Measurements from ENCODE around the gene RHOH. TPM values are rescaled to one million over a fixed set of nuclear protein-coding genes. Genes with fewer than 3 reads are reported as not detected.
A peak's percentile ranks its signal among the peaks of the same experiment; 100 is the strongest.

RHOH gene
- total and polyA plus RNA-seq, 9 donors: 0.10 to 0.87 (median 0.29) TPM

DNA sequence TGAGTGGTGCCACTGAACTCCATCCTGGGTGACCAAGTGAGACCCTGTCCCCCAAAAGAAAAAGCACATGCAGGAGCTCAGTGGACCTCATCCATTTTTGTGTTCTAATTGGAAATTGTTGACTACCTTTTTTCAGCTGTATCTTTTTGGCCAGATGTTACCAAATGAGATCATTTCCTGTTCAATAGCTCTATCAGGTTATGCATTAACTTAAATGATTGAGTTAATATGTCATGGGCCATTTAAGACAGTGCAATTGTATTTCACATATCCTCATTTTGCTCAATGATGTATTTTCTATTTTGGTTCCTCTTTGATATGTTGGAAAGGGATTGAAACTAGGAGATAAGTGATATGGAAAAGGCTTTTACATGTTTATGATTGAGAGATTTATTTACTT lies 26.2 kb upstream of the RHOH start:
- no peaks in the 10 kb centered on the region for H3K4me1 ChIP-seq (ENCODE audit: control insufficient read depth, insufficient read depth, low read length)
- no peak overlapping the region for H3K4me3 ChIP-seq (ENCODE audit: low read length)
- H3K27me3 ChIP-seq (ENCODE audit: control insufficient read depth, insufficient read depth, low read length): no peaks in the 10 kb centered on the region
- no peaks in the 10 kb centered on the region for H3K36me3 ChIP-seq (ENCODE audit: control insufficient read depth, insufficient read depth, low read length)
- H3K9me3 ChIP-seq (replicated peaks; ENCODE audit: control insufficient read depth, low read depth, low read length): peaks cover 9% of the 10 kb centered on the region
- DNase-seq: no peak
- no peak overlapping the region for H3K27ac ChIP-seq (ENCODE audit: low read length)

DNA sequence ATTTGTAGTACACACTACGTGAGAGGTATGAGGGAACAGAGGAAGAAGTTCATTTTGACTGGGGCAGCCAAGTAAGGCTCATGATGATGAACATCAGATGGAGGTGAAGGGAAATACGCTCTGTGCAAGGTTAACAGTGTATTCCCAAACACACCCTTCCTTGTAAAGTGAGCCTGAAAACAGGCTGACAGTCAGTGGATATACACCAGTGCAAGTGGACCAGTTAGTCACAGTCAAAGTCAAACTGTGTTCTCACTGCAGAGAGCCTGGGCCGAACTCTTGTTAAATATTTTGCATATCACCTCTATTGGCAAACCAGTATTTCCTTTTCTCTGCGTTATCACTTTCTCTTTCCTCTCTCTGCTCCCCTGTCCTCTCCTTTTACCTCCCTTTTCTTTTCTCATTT lies 23.4 kb upstream of the RHOH start:
- Histone ChIP-seq H3K4me3 (ENCODE audit: low read length) (no peak overlapping the region), H3K36me3 (ENCODE audit: control insufficient read depth, insufficient read depth, low read length) (no peaks in the 10 kb centered on the region), H3K4me1 (ENCODE audit: control insufficient read depth, insufficient read depth, low read length) (peaks cover 3% of the 10 kb centered on the region), H3K27me3 (ENCODE audit: control insufficient read depth, insufficient read depth, low read length) (no peaks in the 10 kb centered on the region), H3K9me3 (replicated peaks; ENCODE audit: control insufficient read depth, low read depth, low read length) (peaks cover 3% of the 10 kb centered on the region), H3K27ac (ENCODE audit: low read length) (no peak overlapping the region)
- DNase-seq: no peak
- 51% methylated on average over 2 of the region's 4 CpGs for WGBS (ENCODE audit: insufficient coverage)

DNA sequence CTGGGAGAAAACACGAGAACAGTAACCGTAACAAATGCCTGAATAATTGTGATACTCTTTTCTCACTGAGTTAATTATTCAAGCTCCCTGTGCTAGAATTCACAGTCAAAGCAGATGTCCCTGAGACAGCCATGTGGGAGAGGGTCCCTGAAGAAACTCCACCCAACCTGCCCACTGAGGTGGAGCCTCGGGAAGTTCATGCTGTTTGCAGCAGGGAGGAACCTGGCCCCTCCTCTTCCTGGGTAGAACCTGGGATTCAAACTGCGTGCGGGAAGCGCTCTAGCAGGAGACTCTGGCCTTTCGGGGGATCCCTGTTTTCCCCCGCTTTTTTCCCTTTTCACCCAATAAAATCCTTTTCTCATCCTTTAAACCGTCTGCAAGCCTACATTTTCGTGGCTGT lies 20.2 kb upstream of the RHOH start:
- H3K27me3 ChIP-seq (ENCODE audit: control insufficient read depth, insufficient read depth, low read length): no peaks in the 10 kb centered on the region
- DNase-seq: no peak
- H3K27ac ChIP-seq (ENCODE audit: low read length): no peak overlapping the region
- H3K4me3 ChIP-seq (ENCODE audit: low read length): no peak overlapping the region
- peaks cover 3% of the 10 kb centered on the region for H3K4me1 ChIP-seq (ENCODE audit: control insufficient read depth, insufficient read depth, low read length)
- H3K9me3 ChIP-seq (replicated peaks; ENCODE audit: control insufficient read depth, low read depth, low read length): no peaks in the 10 kb centered on the region
- 35% methylated on average over 8 of the region's 10 CpGs for WGBS (ENCODE audit: insufficient coverage)
- no peaks in the 10 kb centered on the region for H3K36me3 ChIP-seq (ENCODE audit: control insufficient read depth, insufficient read depth, low read length)

DNA sequence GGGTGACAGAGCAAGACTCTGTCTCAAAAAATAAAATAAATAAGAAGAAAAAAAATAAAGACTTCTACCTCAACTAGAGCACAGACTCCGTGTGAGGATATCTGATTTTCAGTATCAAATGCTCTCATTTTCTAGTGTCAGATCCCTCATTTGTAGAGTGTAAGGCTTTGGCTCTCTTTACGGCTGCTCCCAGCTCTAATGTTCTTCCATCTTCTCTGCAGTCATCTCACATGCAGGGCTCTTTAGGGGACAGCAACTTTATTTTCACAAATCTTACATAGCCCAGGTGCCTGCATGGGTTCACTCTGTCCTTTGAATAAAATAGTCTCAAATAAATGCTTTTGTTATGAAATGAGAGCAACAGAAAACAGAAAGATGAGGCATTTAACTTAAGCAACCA lies 19.2 kb upstream of the RHOH start:
- Histone ChIP-seq H3K4me1 (ENCODE audit: control insufficient read depth, insufficient read depth, low read length) (peaks cover 3% of the 10 kb centered on the region), H3K36me3 (ENCODE audit: control insufficient read depth, insufficient read depth, low read length) (no peaks in the 10 kb centered on the region), H3K27ac (ENCODE audit: low read length) (no peak overlapping the region), H3K9me3 (replicated peaks; ENCODE audit: control insufficient read depth, low read depth, low read length) (no peaks in the 10 kb centered on the region), H3K27me3 (ENCODE audit: control insufficient read depth, insufficient read depth, low read length) (no peaks in the 10 kb centered on the region), H3K4me3 (ENCODE audit: low read length) (no peak overlapping the region)
- WGBS (ENCODE audit: insufficient coverage): no CpG with 5 or more reads among the region's 2 CpGs
- DNase-seq: no peak

DNA sequence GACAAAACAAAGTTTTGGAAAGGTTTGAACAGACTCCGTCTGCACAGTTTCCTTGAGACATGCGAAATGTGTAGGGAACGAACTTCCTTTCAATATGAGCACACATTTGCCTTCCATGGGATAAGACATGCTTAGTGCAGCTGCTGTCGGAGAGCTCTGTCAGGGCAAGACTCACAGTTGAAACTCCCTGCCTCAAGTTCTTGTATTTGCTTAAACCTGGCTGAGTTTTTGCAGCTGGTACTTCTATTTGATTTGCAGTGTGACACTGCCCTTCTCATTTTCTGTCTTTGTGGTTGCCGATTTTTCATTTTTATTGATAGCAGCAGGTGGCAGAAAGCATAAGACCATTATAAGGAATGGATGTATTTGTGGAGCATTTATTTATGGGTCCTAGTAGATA lies 18.2 kb upstream of the RHOH start:
- WGBS (ENCODE audit: insufficient coverage): 52% methylated on average over 4 of the region's 5 CpGs
- peaks cover 3% of the 10 kb centered on the region for H3K4me1 ChIP-seq (ENCODE audit: control insufficient read depth, insufficient read depth, low read length)
- no peaks in the 10 kb centered on the region for H3K27me3 ChIP-seq (ENCODE audit: control insufficient read depth, insufficient read depth, low read length)
- H3K36me3 ChIP-seq (ENCODE audit: control insufficient read depth, insufficient read depth, low read length): no peaks in the 10 kb centered on the region
- DNase-seq: peak; percentile 48
- H3K4me3 ChIP-seq (ENCODE audit: low read length): no peak overlapping the region
- no peak overlapping the region for H3K27ac ChIP-seq (ENCODE audit: low read length)
- H3K9me3 ChIP-seq (replicated peaks; ENCODE audit: control insufficient read depth, low read depth, low read length): no peaks in the 10 kb centered on the region

DNA sequence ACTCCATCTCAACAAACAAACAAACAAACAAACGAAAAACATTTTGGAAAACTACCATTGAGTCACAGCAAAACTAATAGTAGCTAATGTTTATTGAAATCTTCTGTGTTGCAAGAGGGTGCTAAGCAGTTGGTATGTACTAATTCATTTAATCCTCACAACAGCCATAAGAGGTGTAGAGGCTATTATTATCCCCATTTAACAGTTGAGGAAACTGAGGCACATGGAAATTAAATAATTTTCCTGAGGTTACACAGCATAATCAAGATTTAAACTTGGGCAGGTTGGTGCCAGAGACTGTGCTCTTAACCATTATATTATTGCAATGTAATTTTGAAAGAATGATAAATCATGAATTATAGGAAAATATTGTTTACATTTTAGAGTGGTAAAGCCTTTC lies 17.5 kb upstream of the RHOH start:
- no CpG with 5 or more reads among the region's 1 CpG for WGBS (ENCODE audit: insufficient coverage)
- Histone ChIP-seq H3K4me3 (ENCODE audit: low read length) (no peak overlapping the region), H3K4me1 (ENCODE audit: control insufficient read depth, insufficient read depth, low read length) (peaks cover 3% of the 10 kb centered on the region), H3K9me3 (replicated peaks; ENCODE audit: control insufficient read depth, low read depth, low read length) (no peaks in the 10 kb centered on the region), H3K27ac (ENCODE audit: low read length) (no peak overlapping the region), H3K27me3 (ENCODE audit: control insufficient read depth, insufficient read depth, low read length) (no peaks in the 10 kb centered on the region), H3K36me3 (ENCODE audit: control insufficient read depth, insufficient read depth, low read length) (no peaks in the 10 kb centered on the region)
- DNase-seq: no peak

DNA sequence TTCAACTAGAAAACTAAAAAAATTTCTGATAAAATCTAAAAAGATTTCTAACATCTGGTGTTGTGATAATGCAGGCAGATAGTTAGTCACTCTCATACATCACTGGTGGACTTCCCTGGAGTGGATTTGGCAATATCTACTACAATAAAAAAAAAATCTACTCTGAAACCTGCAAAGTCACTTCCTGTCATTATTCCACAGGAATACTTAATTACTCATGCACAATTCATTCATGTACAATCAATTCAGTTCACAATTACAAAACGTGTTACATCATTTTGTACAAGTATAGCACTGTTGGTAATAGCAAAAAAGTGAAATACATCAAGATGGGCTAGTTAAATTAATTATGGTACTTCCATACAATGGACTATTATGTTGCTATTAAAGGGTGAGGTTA lies 16.5 kb upstream of the RHOH start:
- no peaks in the 10 kb centered on the region for H3K27me3 ChIP-seq (ENCODE audit: control insufficient read depth, insufficient read depth, low read length)
- H3K36me3 ChIP-seq (ENCODE audit: control insufficient read depth, insufficient read depth, low read length): no peaks in the 10 kb centered on the region
- no peak overlapping the region for H3K4me3 ChIP-seq (ENCODE audit: low read length)
- WGBS (ENCODE audit: insufficient coverage): no CpG with 5 or more reads among the region's 1 CpG
- no peak overlapping the region for H3K27ac ChIP-seq (ENCODE audit: low read length)
- no peaks in the 10 kb centered on the region for H3K9me3 ChIP-seq (replicated peaks; ENCODE audit: control insufficient read depth, low read depth, low read length)
- no peak for DNase-seq
- H3K4me1 ChIP-seq (ENCODE audit: control insufficient read depth, insufficient read depth, low read length): peaks cover 3% of the 10 kb centered on the region

DNA sequence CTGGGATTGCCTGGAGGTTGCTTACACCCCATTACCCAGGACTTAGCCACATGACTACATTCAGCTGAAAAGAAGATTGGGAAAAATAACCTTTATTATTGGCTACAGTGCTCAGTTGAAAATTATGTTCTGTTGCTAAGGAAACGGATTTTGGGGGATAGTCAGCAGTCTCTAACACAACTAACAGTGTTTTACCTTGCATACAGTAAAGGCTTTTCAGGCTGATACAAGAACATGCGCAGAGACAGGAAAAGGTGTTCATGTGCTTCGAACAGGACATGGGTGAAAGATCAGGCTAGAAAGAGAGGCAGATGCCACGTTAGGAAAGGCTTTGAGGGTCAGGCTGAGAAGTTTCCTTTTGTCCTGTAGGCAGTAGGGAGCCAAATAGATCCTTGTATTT lies 14.8 kb upstream of the RHOH start:
- Histone ChIP-seq H3K9me3 (replicated peaks; ENCODE audit: control insufficient read depth, low read depth, low read length) (no peaks in the 10 kb centered on the region), H3K36me3 (ENCODE audit: control insufficient read depth, insufficient read depth, low read length) (no peaks in the 10 kb centered on the region), H3K27ac (ENCODE audit: low read length) (no peak overlapping the region), H3K4me3 (ENCODE audit: low read length) (no peak overlapping the region), H3K4me1 (ENCODE audit: control insufficient read depth, insufficient read depth, low read length) (no peaks in the 10 kb centered on the region), H3K27me3 (ENCODE audit: control insufficient read depth, insufficient read depth, low read length) (no peaks in the 10 kb centered on the region)
- no peak for DNase-seq
- WGBS (ENCODE audit: insufficient coverage): 73% methylated on average over 3 of the region's 4 CpGs

DNA sequence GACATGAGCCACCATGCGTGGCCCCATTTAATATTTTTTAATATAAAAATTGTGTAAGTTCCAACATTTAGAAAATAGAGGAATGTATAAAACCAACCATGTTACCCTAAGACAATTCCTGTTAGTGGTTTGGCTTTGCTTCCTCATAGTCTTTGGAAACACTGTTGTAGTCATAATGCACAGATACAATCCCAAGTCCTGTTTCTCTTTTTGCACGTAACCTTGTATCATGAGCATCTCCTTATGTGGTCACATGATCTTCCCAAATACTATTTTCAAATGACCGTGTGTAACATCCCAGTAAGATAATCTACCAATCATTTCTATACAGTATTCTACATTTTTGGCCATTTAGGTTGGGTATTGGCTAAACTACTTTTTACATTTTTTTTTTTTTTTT lies 13.9 kb upstream of the RHOH start:
- Histone ChIP-seq H3K36me3 (ENCODE audit: control insufficient read depth, insufficient read depth, low read length) (no peaks in the 10 kb centered on the region), H3K4me1 (ENCODE audit: control insufficient read depth, insufficient read depth, low read length) (no peaks in the 10 kb centered on the region), H3K4me3 (ENCODE audit: low read length) (no peak overlapping the region), H3K9me3 (replicated peaks; ENCODE audit: control insufficient read depth, low read depth, low read length) (no peaks in the 10 kb centered on the region), H3K27ac (ENCODE audit: low read length) (no peak overlapping the region), H3K27me3 (ENCODE audit: control insufficient read depth, insufficient read depth, low read length) (no peaks in the 10 kb centered on the region)
- no peak for DNase-seq
- WGBS (ENCODE audit: insufficient coverage): no CpG with 5 or more reads among the region's 3 CpGs

DNA sequence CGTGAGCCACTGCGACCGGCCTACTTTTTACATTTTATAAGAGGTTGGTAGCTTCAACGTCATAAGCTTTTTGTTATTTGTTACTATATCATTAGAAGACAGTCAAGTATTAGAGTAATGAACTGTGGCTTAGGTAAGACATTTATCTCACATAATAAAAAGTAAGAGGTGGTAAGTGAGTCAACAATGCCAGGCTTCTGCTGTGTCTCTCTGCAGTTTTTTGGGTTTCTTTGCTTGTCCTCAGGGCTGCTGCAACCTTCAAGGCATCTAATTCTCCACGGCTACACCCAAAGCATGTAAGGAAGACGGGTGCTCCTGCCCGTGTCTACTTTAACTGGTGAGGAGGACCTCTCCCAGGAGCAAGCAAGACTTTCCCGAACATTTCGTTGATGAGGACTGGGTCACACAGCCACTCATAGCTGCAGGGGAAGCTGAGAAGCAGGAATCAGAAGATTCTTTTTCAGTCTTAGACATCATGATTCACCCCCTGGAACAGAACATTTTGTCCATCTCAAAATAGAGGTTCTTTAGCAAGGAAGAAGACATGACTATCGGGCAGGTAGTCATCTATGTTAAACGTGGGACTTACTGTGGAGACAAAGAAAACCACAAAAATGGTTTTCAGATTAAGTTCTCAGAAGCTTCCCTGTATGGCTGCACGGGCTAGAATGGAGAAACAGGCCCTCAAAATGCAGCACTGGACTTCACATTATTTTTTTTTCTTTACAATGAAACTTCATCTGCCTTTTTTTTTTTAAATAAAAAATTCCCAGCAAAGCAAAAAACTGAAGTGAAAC lies 13.0 kb upstream of the RHOH start:
- Histone ChIP-seq H3K9me3 (replicated peaks; ENCODE audit: control insufficient read depth, low read depth, low read length) (no peaks in the 10 kb centered on the region), H3K4me3 (ENCODE audit: low read length) (no peak overlapping the region), H3K4me1 (ENCODE audit: control insufficient read depth, insufficient read depth, low read length) (no peaks in the 10 kb centered on the region), H3K36me3 (ENCODE audit: control insufficient read depth, insufficient read depth, low read length) (no peaks in the 10 kb centered on the region), H3K27ac (ENCODE audit: low read length) (no peak overlapping the region), H3K27me3 (ENCODE audit: control insufficient read depth, insufficient read depth, low read length) (no peaks in the 10 kb centered on the region)
- WGBS (ENCODE audit: insufficient coverage): 73% methylated on average over 5 of the region's 12 CpGs
- DNase-seq: no peak

All from muscle of leg (tissue), 11 donors.